Activated naive CD8-positive, alpha-beta T cell treated with anti-CD3 and anti-CD28 coated beads, Interleukin-2, amount 50 U/mL, for 24 hours (primary cell): ENCODE data around the gene SLX4IP.
"Not testable (repeated sequence)": the region's sequence is repeated elsewhere in the genome, so short reads cannot be mapped to it uniquely, and the experiment has no call there.

ENCODE experiments used
- ATAC-seq: fragments of 150-1000 bp; cut with Tn5 transposase; one replicate; pipeline ENCODE4 v1.10.0; 2021
- DNase-seq: peaks from one replicate; pipeline ENCODE4 v3.0.0; 2021
- H3K27ac Mint-ChIP-seq: one replicate; pipeline ENCODE4 v1.8.0; 2021; ENCODE audit warnings: mild to moderate bottlenecking, mixed read lengths
- H3K27me3 Mint-ChIP-seq: one replicate; pipeline ENCODE4 v1.8.0; 2021; ENCODE audit warnings: mixed read lengths
- H3K36me3 Mint-ChIP-seq: one replicate; pipeline ENCODE4 v1.8.0; 2021; ENCODE audit warnings: low read depth, mixed read lengths
- H3K4me1 Mint-ChIP-seq: one replicate; pipeline ENCODE4 v1.8.0; 2021; ENCODE audit warnings: mixed read lengths
- H3K4me3 Mint-ChIP-seq: one replicate; pipeline ENCODE4 v1.8.0; 2021; ENCODE audit warnings: mild to moderate bottlenecking, moderate library complexity, mixed read lengths
- H3K9me3 Mint-ChIP-seq: one replicate; pipeline ENCODE4 v1.8.0; 2021; ENCODE audit warnings: mixed read lengths

SLX4IP gene

DNA sequence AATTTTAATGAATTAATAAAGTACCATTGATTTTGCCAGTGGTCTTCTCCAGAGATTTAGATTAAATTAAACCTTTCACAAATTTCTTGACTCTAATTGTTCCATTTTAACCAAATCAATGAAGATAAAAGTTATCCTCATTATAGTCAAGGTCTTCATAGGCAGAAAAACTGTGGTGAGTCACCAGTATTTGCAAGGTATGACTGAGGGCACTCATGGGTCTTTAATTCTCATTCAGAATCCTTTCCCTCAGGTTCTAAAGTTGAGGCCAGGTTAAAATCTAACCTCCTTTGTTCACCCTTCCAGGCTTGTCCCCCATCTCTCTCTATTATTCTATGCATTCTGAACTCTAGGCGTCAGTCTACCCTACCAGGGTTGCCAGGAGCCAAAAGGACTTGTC, 144.8 kb downstream of the SLX4IP start:
- H3K27me3 Mint-ChIP-seq = no peaks in the 10 kb centered on the region
- H3K9me3 Mint-ChIP-seq = no peaks in the 10 kb centered on the region
- peaks cover 9% of the 10 kb centered on the region for H3K4me1 Mint-ChIP-seq
- no peak for ATAC-seq
- no peak overlapping the region for H3K27ac Mint-ChIP-seq
- no peak for DNase-seq
- peaks cover under 1% of the 10 kb centered on the region for H3K36me3 Mint-ChIP-seq
- H3K4me3 Mint-ChIP-seq = no peak overlapping the region

- H3K27me3 Mint-ChIP-seq = no peaks in the 10 kb centered on the region
- no peak for ATAC-seq
- peaks cover 9% of the 10 kb centered on the region for H3K4me1 Mint-ChIP-seq
- no peaks in the 10 kb centered on the region for H3K9me3 Mint-ChIP-seq
- H3K4me3 Mint-ChIP-seq = no peak overlapping the region
- no peak overlapping the region for H3K27ac Mint-ChIP-seq
- no peak for DNase-seq
- H3K36me3 Mint-ChIP-seq = no peaks in the 10 kb centered on the region
These were observed 145.6 kb downstream of the SLX4IP start for GRCh38 chr20:10580700-10581099.

- H3K27ac Mint-ChIP-seq = no peak overlapping the region
- H3K9me3 Mint-ChIP-seq = no peaks in the 10 kb centered on the region
- peaks cover 9% of the 10 kb centered on the region for H3K4me1 Mint-ChIP-seq
- no peak overlapping the region for H3K4me3 Mint-ChIP-seq
- DNase-seq (no peak), ATAC-seq (no peak)
- H3K27me3 Mint-ChIP-seq = no peaks in the 10 kb centered on the region
- H3K36me3 Mint-ChIP-seq = peaks cover 2% of the 10 kb centered on the region
These were observed 146.7 kb downstream of the SLX4IP start for GRCh38 chr20:10581823-10582222.

GRCh38 chr20:10584371-10584770, 149.3 kb downstream of the SLX4IP start:
- Mint-ChIP-seq H3K27ac (no peak overlapping the region), H3K4me3 (no peak overlapping the region), H3K36me3 (peaks cover 2% of the 10 kb centered on the region), H3K4me1 (no peaks in the 10 kb centered on the region), H3K27me3 (no peaks in the 10 kb centered on the region), H3K9me3 (no peaks in the 10 kb centered on the region)
- no peak for ATAC-seq
- DNase-seq = no peak

GRCh38 chr20:10585308-10585707, 150.2 kb downstream of the SLX4IP start:
- peaks cover 2% of the 10 kb centered on the region for H3K36me3 Mint-ChIP-seq
- no peaks in the 10 kb centered on the region for H3K27me3 Mint-ChIP-seq
- H3K9me3 Mint-ChIP-seq = no peaks in the 10 kb centered on the region
- no peaks in the 10 kb centered on the region for H3K4me1 Mint-ChIP-seq
- ATAC-seq = no peak
- no peak overlapping the region for H3K27ac Mint-ChIP-seq
- DNase-seq = no peak
- H3K4me3 Mint-ChIP-seq = no peak overlapping the region

- no peaks in the 10 kb centered on the region for H3K4me1 Mint-ChIP-seq
- ATAC-seq (no peak), DNase-seq (no peak)
- peaks cover 2% of the 10 kb centered on the region for H3K36me3 Mint-ChIP-seq
- no peak overlapping the region for H3K27ac Mint-ChIP-seq
- H3K9me3 Mint-ChIP-seq = no peaks in the 10 kb centered on the region
- no peak overlapping the region for H3K4me3 Mint-ChIP-seq
- H3K27me3 Mint-ChIP-seq = no peaks in the 10 kb centered on the region
These were observed 151.2 kb downstream of the SLX4IP start for GRCh38 chr20:10586296-10586695.

- H3K27ac Mint-ChIP-seq, DNase-seq, ATAC-seq, H3K36me3 Mint-ChIP-seq, H3K9me3 Mint-ChIP-seq, H3K4me1 Mint-ChIP-seq, H3K27me3 Mint-ChIP-seq, H3K4me3 Mint-ChIP-seq: not testable (repeated sequence)
These were observed 155.3 kb downstream of the SLX4IP start for GRCh38 chr20:10590446-10590845.

DNA sequence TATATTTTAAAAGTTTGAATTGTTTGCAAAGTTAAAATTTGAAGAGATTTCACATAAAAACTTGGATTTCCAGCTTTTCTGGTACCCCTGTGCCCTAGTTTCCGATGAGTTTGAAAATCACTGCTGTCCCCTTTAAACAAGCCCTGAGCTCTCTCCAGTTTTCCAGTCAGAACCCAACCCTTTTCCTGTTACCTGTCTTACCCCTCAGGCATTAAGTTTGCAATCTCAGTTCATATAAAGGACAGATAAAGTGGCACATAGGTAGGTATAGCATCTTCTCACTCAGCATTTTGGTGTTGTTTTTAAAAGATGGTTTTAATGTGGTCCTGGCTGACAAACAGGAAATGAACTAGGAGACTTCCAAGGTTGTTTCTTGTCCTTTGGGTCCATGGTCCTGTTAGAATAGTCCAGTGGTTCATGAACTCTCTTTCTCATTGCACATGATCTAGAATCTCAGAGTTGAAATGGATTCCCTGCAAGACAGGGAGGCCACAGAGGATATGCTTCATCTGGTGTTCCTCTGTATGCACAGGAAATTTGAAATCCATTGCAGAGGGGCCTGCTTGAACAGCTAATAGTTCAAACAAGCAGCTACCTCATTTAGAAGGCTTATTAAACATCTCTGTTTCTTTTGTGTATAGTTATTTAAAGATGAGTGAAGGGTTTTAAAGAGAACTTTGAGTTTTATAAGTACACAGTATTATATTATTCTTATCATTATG, 156.0 kb downstream of the SLX4IP start:
- peaks cover 4% of the 10 kb centered on the region for H3K36me3 Mint-ChIP-seq
- H3K27me3 Mint-ChIP-seq = no peaks in the 10 kb centered on the region
- H3K9me3 Mint-ChIP-seq = no peaks in the 10 kb centered on the region
- H3K4me1 Mint-ChIP-seq = peaks cover 6% of the 10 kb centered on the region
- H3K27ac Mint-ChIP-seq = no peak overlapping the region
- DNase-seq = no peak
- ATAC-seq = no peak
- H3K4me3 Mint-ChIP-seq = no peak overlapping the region

- Mint-ChIP-seq H3K9me3 (no peaks in the 10 kb centered on the region), H3K4me3 (no peak overlapping the region), H3K36me3 (peaks cover 2% of the 10 kb centered on the region), H3K27ac (no peak overlapping the region), H3K4me1 (peaks cover 6% of the 10 kb centered on the region), H3K27me3 (no peaks in the 10 kb centered on the region)
- DNase-seq (no peak), ATAC-seq (no peak)
These were observed 156.9 kb downstream of the SLX4IP start for GRCh38 chr20:10591946-10592521.

DNA sequence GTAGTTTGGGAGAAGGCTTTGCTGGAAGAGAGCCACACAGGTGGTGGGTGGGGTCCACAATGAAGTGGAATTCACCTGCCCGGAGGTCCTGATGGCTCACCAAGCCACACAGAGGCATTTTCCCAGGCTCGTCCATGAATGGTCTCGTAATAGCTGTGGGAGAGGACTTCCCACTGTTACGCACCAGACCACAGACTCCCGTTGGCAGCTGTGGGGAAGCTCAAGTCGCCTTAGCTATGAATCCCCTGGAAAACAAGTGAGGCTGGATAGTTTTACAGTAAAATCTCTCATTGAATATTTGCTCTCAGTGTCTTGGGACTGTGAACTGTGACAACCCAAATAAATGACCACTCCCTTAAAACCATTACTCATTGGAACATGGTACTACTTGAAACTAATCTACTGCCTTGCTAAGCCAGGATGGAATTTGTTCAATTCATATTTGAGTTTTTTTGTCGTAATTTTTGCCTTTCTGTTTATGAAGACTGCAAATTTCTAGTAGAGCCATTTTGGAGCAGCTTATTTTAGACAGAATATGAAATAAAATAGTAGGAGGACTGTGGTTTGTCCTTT, 159.3 kb downstream of the SLX4IP start:
- ATAC-seq (no peak), DNase-seq (no peak)
- Mint-ChIP-seq H3K27me3 (no peaks in the 10 kb centered on the region), H3K9me3 (no peaks in the 10 kb centered on the region), H3K36me3 (peaks cover 11% of the 10 kb centered on the region), H3K4me1 (peaks cover 17% of the 10 kb centered on the region), H3K27ac (no peak overlapping the region), H3K4me3 (no peak overlapping the region)

GRCh38 chr20:10595266-10595665, 160.2 kb downstream of the SLX4IP start:
- DNase-seq (no peak), ATAC-seq (no peak)
- peaks cover 17% of the 10 kb centered on the region for H3K4me1 Mint-ChIP-seq
- peaks cover 11% of the 10 kb centered on the region for H3K36me3 Mint-ChIP-seq
- no peaks in the 10 kb centered on the region for H3K9me3 Mint-ChIP-seq
- H3K27me3 Mint-ChIP-seq = no peaks in the 10 kb centered on the region
- H3K4me3 Mint-ChIP-seq = no peak overlapping the region
- H3K27ac Mint-ChIP-seq = no peak overlapping the region

DNA sequence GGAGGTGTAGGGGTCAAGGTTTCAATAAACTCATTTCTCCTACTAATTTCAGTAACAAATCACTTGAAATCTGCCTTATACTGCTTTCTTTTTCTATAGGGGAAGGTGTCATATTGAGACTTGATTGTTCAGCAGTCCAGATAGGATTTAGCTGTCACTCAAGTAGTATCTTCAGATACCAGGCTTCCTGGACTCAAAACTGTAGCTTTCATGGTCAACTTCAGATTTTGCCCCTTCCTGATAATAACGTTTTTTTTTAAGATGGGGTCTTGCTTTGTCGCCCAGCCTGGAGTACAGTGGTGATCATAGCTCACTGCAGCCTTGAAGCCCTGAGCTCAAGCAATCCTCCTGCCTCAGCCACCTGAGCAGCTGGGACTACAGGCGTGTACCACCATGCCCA, 160.9 kb downstream of the SLX4IP start:
- no peaks in the 10 kb centered on the region for H3K9me3 Mint-ChIP-seq
- no peak overlapping the region for H3K4me3 Mint-ChIP-seq
- no peak for ATAC-seq
- DNase-seq = no peak
- peaks cover 11% of the 10 kb centered on the region for H3K36me3 Mint-ChIP-seq
- H3K4me1 Mint-ChIP-seq = peaks cover 17% of the 10 kb centered on the region
- no peak overlapping the region for H3K27ac Mint-ChIP-seq
- H3K27me3 Mint-ChIP-seq = no peaks in the 10 kb centered on the region

DNA sequence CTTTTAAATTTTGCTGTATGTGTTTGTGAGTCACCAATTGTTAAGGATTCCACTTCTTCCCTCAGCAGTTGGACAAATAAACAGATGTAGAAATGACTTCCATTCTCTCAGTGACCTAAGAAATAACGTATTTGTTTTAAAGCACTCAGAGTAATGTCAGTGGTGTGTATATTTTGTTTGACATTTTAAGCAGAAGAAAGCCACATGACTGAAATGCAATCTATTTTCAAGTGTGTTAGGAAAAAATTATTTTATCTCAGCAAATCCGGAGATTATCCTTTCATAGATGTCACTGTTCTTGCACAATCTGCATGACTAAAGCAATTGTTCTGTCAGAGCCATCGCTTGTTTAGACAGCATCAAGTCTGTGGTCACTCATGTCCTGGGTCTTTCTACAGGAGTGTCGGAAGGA, 161.6 kb downstream of the SLX4IP start:
- no peak overlapping the region for H3K4me3 Mint-ChIP-seq
- peaks cover 22% of the 10 kb centered on the region for H3K4me1 Mint-ChIP-seq
- no peaks in the 10 kb centered on the region for H3K27me3 Mint-ChIP-seq
- DNase-seq = no peak
- no peaks in the 10 kb centered on the region for H3K9me3 Mint-ChIP-seq
- H3K36me3 Mint-ChIP-seq = peaks cover 14% of the 10 kb centered on the region
- H3K27ac Mint-ChIP-seq = no peak overlapping the region
- ATAC-seq = no peak

GRCh38 chr20:10597637-10598036, 162.5 kb downstream of the SLX4IP start:
- Mint-ChIP-seq H3K27ac (no peak overlapping the region), H3K36me3 (peaks cover 20% of the 10 kb centered on the region), H3K4me3 (no peak overlapping the region), H3K27me3 (no peaks in the 10 kb centered on the region), H3K4me1 (peaks cover 32% of the 10 kb centered on the region), H3K9me3 (no peaks in the 10 kb centered on the region)
- DNase-seq = no peak
- no peak for ATAC-seq

GRCh38 chr20:10602221-10602871, 167.2 kb downstream of the SLX4IP start:
- DNase-seq (no peak), ATAC-seq (no peak)
- no peak overlapping the region for H3K4me3 Mint-ChIP-seq
- H3K27ac Mint-ChIP-seq = peak overlapping the region; percentile 36
- H3K9me3 Mint-ChIP-seq = no peaks in the 10 kb centered on the region
- peaks cover 17% of the 10 kb centered on the region for H3K36me3 Mint-ChIP-seq
- peaks cover 40% of the 10 kb centered on the region for H3K4me1 Mint-ChIP-seq
- no peaks in the 10 kb centered on the region for H3K27me3 Mint-ChIP-seq
